Kidney epithelial cell (primary cell): ENCODE results near the gene EPB41L1. TPM values are rescaled to one million over a fixed set of nuclear protein-coding genes. Genes with fewer than 3 reads are reported as not detected.

Source experiments
- DNase-seq: peaks from one replicate; pipeline ENCODE4 v3.0.0-alpha.2; 2010; ENCODE audit warnings: low read depth
- H3K27me3 ChIP-seq: 2 replicates; pipeline ENCODE4 v1.6.0; 2011; ENCODE audit warnings: low read length; ENCODE audit not compliant: control insufficient read depth, insufficient read depth
- H3K36me3 ChIP-seq: 2 replicates; pipeline ENCODE4 v1.5.1; 2011; ENCODE audit warnings: low read length; ENCODE audit not compliant: control insufficient read depth, insufficient read depth
- H3K4me3 ChIP-seq: 2 replicates; pipeline ENCODE4 v1.5.1; 2011; ENCODE audit warnings: low read depth, mild to moderate bottlenecking, control low read depth, low read length
- total RNA-seq: library from RNA; depleted of rRNA; stranded (reverse); fragments of >200 nt; gene quantifications from 2 replicates; pipeline ENCODE4 v1.2.3, GENCODE V29; 2015
- TF ChIP-seq, protein P1 (sequence below): IDR thresholded peaks from 2 replicates; pipeline ENCODE4 v1.5.1; 2011; ENCODE audit warnings: mild to moderate bottlenecking, moderate library complexity, low read length, control low read depth, inconsistent platforms; ENCODE audit not compliant: insufficient read depth, poor library complexity, severe bottlenecking

The EPB41L1 gene
- total RNA-seq, 1 donor from 2014 or later = 25.0 TPM

DNA sequence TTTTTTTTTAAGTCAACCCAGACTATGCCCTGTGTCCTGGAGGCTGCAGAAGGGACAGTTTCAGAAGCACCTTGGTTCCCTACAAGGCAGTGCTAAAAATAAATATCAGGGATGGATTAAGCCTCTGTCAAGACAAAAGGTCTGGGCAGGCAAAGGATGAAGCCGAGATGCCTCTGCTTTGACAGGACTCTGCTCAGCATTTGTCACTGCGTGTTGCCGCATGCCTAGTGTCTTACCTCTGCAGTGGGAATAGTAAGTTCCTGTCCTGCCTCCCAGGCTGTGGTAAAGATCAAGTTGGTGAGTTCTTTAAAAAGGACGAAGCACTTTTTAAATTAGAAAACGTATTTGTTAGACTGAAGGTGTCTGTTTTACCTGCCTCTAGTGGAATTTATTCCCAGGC is 96.9 kb downstream of the EPB41L1 start:
- Histone ChIP-seq H3K27me3 (no peaks in the 10 kb centered on the region), H3K36me3 (peaks cover 2% of the 10 kb centered on the region), H3K4me3 (no peak overlapping the region)
- TF ChIP-seq, protein P1, sequence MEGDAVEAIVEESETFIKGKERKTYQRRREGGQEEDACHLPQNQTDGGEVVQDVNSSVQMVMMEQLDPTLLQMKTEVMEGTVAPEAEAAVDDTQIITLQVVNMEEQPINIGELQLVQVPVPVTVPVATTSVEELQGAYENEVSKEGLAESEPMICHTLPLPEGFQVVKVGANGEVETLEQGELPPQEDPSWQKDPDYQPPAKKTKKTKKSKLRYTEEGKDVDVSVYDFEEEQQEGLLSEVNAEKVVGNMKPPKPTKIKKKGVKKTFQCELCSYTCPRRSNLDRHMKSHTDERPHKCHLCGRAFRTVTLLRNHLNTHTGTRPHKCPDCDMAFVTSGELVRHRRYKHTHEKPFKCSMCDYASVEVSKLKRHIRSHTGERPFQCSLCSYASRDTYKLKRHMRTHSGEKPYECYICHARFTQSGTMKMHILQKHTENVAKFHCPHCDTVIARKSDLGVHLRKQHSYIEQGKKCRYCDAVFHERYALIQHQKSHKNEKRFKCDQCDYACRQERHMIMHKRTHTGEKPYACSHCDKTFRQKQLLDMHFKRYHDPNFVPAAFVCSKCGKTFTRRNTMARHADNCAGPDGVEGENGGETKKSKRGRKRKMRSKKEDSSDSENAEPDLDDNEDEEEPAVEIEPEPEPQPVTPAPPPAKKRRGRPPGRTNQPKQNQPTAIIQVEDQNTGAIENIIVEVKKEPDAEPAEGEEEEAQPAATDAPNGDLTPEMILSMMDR = no peak
- no peak for DNase-seq

DNA sequence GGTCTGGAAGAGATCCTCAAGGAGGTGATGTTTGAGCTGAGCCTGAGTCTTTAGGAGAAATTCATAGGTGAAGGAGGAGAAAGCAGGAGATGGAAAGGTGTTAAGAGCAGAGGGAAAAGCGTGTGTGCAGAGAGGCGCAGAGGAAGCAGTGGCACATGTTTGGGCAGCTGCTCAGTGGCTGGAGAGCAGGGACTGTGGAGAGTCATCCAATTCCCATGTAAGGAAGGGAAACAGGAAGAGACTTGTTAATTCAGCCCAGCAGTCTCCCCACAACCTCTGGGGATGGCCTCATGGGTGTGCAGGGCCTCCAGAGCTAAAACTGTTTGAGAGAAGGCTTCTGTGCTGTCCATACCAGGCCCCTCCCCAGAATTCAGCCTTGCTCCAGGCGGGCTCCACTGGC is 98.0 kb downstream of the EPB41L1 start:
- DNase-seq = no peak
- Histone ChIP-seq H3K36me3 (peaks cover 2% of the 10 kb centered on the region), H3K4me3 (no peak overlapping the region), H3K27me3 (no peaks in the 10 kb centered on the region)
- TF ChIP-seq, protein P1 = no peak

DNA sequence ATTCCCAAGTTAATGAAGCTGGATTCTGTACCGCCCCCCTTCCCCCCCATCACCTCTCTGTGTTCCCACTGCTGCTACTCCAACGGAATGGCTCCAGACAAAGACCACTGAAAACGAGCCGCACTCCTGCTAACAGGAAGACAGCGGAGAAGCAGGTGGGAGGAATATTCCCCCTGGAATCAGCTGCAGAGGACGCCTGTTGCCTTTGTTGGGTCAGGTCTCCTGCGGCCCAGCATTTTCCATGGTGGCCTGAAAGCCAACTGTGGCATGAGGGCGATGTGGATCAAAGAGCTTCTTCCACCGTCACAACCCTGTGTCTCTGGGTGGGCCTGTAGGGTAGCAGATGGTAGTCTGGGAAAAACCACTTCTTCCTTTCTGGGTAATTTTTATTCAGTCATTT is 98.5 kb downstream of the EPB41L1 start:
- TF ChIP-seq, protein P1 = no peak
- no peak for DNase-seq
- Histone ChIP-seq H3K27me3 (no peaks in the 10 kb centered on the region), H3K4me3 (no peak overlapping the region), H3K36me3 (peaks cover 2% of the 10 kb centered on the region)

DNA sequence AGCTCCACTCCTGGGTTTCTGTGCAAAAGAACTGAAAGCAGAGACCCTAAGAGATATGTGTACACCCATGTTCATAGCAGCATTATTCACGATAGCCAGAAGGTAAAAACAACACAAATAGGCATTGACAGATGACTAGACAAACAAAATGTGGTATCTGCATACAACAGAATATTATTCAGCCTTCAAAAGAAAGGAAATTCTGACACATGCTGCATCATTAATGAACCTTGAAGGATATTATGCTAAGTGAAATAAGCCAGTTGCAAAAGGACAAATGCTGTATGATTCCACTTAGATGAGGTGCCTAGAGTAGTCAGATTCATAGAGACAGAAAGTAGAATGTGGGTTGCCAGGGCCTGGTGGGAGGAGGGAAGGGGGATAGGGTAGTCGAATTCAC is 99.5 kb downstream of the EPB41L1 start:
- TF ChIP-seq, protein P1 = no peak
- no peaks in the 10 kb centered on the region for H3K27me3 ChIP-seq
- H3K4me3 ChIP-seq = no peak overlapping the region
- H3K36me3 ChIP-seq = peaks cover 2% of the 10 kb centered on the region
- DNase-seq = no peak

DNA sequence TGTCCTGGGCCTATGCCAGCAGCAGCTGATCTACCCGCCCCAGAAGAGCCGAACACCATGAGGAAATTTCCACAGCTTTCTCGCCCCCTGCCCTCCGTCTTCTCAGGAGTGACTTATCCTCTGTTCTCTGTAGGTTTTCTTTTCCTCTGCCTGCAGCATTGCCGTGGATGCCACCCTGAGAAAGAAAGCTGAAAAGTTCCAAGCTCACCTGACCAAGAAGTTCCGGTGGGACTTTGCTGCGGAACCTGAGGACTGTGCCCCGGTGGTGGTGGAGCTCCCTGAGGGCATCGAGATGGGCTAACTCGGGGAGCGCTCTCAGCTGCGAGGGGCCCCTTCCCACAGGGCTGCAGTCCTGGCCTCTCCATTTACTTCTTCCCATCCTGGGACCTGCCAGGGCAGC is 100.9 kb downstream of the EPB41L1 start:
- H3K4me3 ChIP-seq = no peak overlapping the region
- no peaks in the 10 kb centered on the region for H3K27me3 ChIP-seq
- no peak for DNase-seq
- TF ChIP-seq, protein P1 = no peak
- peaks cover 2% of the 10 kb centered on the region for H3K36me3 ChIP-seq
